Measurements from ENCODE around the gene TRIM45. TPM values are rescaled to one million over a fixed set of nuclear protein-coding genes. Genes with fewer than 3 reads are reported as not detected.

Gene TRIM45
- total RNA-seq, 1 experiment from 2014 or later: 11.7 TPM

- no peak for DNase-seq
- Histone ChIP-seq H3K27ac (ENCODE audit: insufficient read length, low read depth, low read length) (no peak overlapping the region), H4K5ac (ENCODE audit: insufficient read length, low read depth, low read length) (no peak overlapping the region), H3K79me1 (ENCODE audit: insufficient read depth, low read depth, low read length, poor library complexity, severe bottlenecking) (no peaks in the 10 kb centered on the region), H3K9me3 (ENCODE audit: control insufficient read depth, low read depth, low read length) (no peaks in the 10 kb centered on the region), H2BK15ac (ENCODE audit: low read depth, low read length) (no peak overlapping the region), H2BK5ac (ENCODE audit: insufficient read length, low read length) (no peak overlapping the region), H2BK12ac (ENCODE audit: insufficient read length, low read depth, low read length) (no peak overlapping the region), H3K23ac (ENCODE audit: insufficient read length, low read depth, low read length) (no peak overlapping the region), H2BK120ac (ENCODE audit: low read depth, low read length, poor library complexity, severe bottlenecking) (no peak overlapping the region), H3K14ac (ENCODE audit: insufficient read depth, low read length) (no peak overlapping the region), H3K27me3 (ENCODE audit: insufficient read depth, low read length) (no peaks in the 10 kb centered on the region), H3K4me1 (ENCODE audit: insufficient read depth, low read length) (no peaks in the 10 kb centered on the region), H3K23me2 (ENCODE audit: insufficient read length, low read depth, low read length, poor library complexity, severe bottlenecking) (no peaks in the 10 kb centered on the region), H3K4me2 (ENCODE audit: insufficient read depth, insufficient read length, low read length) (no peak overlapping the region), H4K20me1 (ENCODE audit: control insufficient read depth, insufficient read depth, insufficient read length) (no peaks in the 10 kb centered on the region), H3K9ac (ENCODE audit: extremely low read depth, insufficient read length, low read length) (no peak overlapping the region), H2BK20ac (ENCODE audit: low read depth, low read length, poor library complexity, severe bottlenecking) (no peak overlapping the region), H3K4ac (ENCODE audit: low read depth, low read length) (no peak overlapping the region), H4K91ac (ENCODE audit: insufficient read length, low read depth, low read length) (no peak overlapping the region), H3K18ac (ENCODE audit: insufficient read length, low read depth, low read length) (no peak overlapping the region), H3K79me2 (ENCODE audit: insufficient read depth, low read length) (no peaks in the 10 kb centered on the region), H2AFZ (ENCODE audit: low read length) (no peak overlapping the region), H4K8ac (replicated peaks; ENCODE audit: insufficient read length, low read depth, low read length) (no peak overlapping the region), H3K56ac (ENCODE audit: insufficient read length, low read depth, low read length) (no peak overlapping the region), H3T11ph (ENCODE audit: low read length) (no peak overlapping the region), H2AK5ac (ENCODE audit: insufficient read length, low read length) (no peak overlapping the region)
- H3K4me3 Mint-ChIP-seq: no peak overlapping the region
- H3K4me1 Mint-ChIP-seq: peaks cover 33 to 35% of the 10 kb centered on the region in 2 experiments
- TF ChIP-seq CTCF (conservative IDR thresholded peaks at IDR 0.05): no peak
- peak overlapping the region in 1 of 3 experiments; percentile 80; a peak in 2 of 7 replicates for H3K27ac Mint-ChIP-seq
- H3K36me3 Mint-ChIP-seq (ENCODE audit: insufficient read depth in 1 of 3, low read depth in 3 of 3): peaks cover 4 to 17% (median 8%) of the 10 kb centered on the region in 3 experiments
- H3K27me3 Mint-ChIP-seq (ENCODE audit: low read depth): no peaks in the 10 kb centered on the region
- WGBS (ENCODE audit: extremely low coverage, insufficient read length, low lambda C conversion rate): no CpG with 5 or more reads among the region's 6 CpGs
- peaks cover 10 to 12% of the 10 kb centered on the region in 2 experiments for H3K9me3 Mint-ChIP-seq
Observed at GRCh38 chr1:117162816-117163215, 41.3 kb upstream of the TRIM45 start.

Measured in H9 (cell line).